ENCODE data around the gene SHB. TPM values are rescaled to one million over a fixed set of nuclear protein-coding genes. Genes with fewer than 3 reads are reported as not detected.
"Not testable (repeated sequence)": the region's sequence is repeated elsewhere in the genome, so short reads cannot be mapped to it uniquely, and the experiment has no call there.

The SHB gene
- total RNA-seq, 1 experiment from 2014 or later = 12.2 TPM

DNA sequence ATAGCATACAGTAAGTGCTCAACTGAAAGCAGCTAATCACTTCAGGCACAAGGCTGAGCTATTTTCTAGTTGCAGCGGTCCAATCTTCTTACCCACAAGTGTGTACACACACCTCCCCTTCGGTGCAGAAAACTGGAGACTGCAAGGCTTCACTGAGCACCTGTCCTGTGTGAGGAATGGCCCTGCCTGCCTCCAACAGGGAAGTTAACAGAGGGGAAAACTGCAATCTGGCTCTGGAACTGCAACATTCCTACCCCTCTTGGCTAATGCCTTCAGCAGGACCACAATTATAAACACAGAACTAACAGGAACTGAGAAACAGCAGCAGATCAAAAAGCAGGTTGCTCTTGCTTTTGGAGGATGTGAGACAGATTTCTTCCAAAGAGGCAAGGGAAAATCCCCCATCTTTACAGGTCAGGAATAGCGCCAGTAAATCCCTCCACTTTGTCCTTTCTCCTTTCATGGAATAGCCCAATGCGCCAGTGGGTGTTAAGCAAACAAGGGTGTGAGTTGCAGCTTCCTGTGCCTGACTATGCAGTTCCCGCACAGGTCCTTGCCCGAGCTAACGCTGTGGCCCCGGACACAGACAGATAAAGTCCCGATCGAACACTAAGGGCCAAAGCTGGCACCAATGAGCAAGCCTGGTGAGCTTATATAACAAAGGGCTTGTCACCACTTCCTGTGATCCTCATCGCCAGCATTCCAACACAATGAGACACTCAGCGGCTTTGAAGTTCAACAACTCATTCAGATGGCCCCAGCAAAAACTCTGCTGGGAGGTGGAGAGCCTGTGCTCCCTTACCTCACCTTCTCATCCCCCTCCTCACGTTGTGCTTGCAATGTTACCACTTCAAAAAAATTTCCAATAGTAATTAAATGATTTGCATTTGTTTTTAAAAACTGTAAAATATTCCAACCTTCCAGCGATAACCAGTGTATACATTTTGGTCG, 21.5 kb downstream of the SHB start (continued):
- TF ChIP-seq NFE2L1 (CRISPR knock-in tag; IDR thresholded peaks at IDR 0.05) = no peak
- 0 out of 2 replicates have a peak, but pooled peaks have one; percentile 29 for TF ChIP-seq ETV6 (CRISPR knock-in tag; IDR thresholded peaks at IDR 0.05)
- TF ChIP-seq ZNF317 (CRISPR knock-in tag; IDR thresholded peaks at IDR 0.05; ENCODE audit: borderline replicate concordance, low read depth) = no peak

DNA sequence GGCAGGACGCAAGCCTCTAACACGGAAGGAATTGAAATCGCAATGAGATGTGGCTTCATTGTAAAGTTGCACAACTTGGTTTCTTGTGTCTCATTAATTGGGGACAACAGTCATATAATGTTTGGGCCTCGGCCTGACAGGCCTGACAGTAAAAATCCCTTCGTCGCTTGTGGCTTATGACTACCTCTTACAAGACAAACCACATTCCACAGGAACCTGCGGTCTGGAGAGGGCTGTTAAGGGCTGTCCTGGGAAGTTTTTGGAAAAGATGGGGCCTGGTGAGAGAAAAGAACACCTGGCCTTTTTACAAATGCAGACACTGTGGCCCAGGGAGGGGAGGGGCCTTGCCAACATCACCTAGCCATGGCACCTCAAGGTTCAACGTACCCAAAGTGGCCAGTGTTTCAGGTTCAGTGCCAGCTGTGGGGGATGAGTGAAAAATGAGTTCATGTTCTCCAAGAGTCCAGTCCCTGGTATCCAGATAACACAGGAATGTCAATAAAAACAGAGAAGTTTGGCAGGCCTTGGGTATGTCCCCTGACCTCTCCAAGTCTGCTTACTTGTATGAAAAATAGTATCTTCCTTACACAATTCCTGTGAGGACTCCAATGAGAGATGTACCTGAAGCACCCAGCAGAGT, 22.2 kb downstream of the SHB start:
- ATAC-seq (peak; percentile 17), DNase-seq (ENCODE audit: low spot score) (no peak)
- H3K27ac Mint-ChIP-seq = peak overlapping the region; percentile 98
- no peaks in the 10 kb centered on the region for H3K9me3 Mint-ChIP-seq
- H3K27me3 Mint-ChIP-seq (ENCODE audit: low read depth) = no peaks in the 10 kb centered on the region
- 0 out of 2 replicates have a peak overlapping the region, but pooled peaks have one; percentile 11 for H3K4me3 Mint-ChIP-seq
- POLR2A ChIA-PET = no interaction called here
- no peak for TF ChIP-seq ESRRA (CRISPR knock-in tag; IDR thresholded peaks at IDR 0.05; ENCODE audit: borderline replicate concordance)
- no peak for TF ChIP-seq IRF2 (CRISPR knock-in tag; IDR thresholded peaks at IDR 0.05; ENCODE audit: borderline replicate concordance, low read depth)
- H3K36me3 Mint-ChIP-seq = no peaks in the 10 kb centered on the region
- H3K4me1 Mint-ChIP-seq = peaks cover 66% of the 10 kb centered on the region
- CTCF ChIA-PET = interaction anchor here (1.2 to 2.8 kb wide), 2 partner anchors 14 to 29 kb away, joined by 3 to 18 read pairs; no protein-coding TSS in a partner anchor

DNA sequence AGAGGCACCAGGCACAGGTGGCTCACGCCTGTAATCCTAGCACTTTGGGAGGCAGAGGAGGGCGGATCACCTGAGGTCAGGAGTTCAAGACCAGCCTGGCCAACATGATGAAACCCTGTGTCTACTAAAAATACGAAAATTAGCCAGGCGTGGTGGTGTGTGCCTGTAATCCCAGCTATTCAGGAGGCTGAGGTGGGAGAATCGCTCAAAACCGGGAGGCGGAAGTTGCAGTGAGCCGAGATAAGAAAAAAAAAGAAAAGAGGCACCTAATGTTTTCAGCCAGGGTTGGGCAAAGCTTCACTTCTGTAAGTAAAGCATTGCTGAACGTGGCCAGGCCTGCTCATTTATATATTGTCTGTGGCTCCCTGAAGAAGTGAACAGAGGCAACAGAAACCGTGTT, 23.1 kb downstream of the SHB start:
- H3K27ac Mint-ChIP-seq; H3K9me3 Mint-ChIP-seq; ATAC-seq; H3K36me3 Mint-ChIP-seq; H3K4me3 Mint-ChIP-seq; DNase-seq (ENCODE audit: low spot score); H3K27me3 Mint-ChIP-seq (ENCODE audit: low read depth); POLR2A ChIA-PET: not testable (repeated sequence)
- H3K4me1 Mint-ChIP-seq = peaks cover 65% of the 10 kb centered on the region
- CTCF ChIA-PET = interaction anchor here (0.7 kb wide), 1 partner anchor 99 kb away, joined by 7 read pairs; no protein-coding TSS in a partner anchor

DNA sequence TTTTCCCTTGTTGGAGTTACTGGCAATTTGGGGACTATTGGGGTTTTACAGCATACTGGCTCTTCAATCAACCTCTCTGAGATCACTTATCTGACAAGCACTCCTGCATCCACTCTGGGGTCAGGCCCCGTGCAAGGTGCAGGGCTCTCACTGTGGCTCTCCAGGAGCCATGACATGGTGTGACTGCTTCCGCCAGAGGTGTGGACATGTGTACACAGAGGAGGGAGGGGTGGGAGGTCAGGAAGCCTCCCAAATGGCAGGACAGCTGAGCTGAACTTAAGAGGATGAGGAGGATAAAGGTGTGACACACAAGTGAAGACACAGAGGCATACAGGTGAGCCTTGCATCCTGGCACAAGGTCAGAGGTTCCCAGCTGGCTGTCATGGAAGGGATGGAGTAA, 24.3 kb downstream of the SHB start:
- Mint-ChIP-seq H3K4me3 (no peak overlapping the region), H3K27me3 (ENCODE audit: low read depth) (no peaks in the 10 kb centered on the region), H3K4me1 (peaks cover 57% of the 10 kb centered on the region), H3K27ac (peak overlapping the region; percentile 8; the same call in 1 of the 2 replicates), H3K36me3 (no peaks in the 10 kb centered on the region), H3K9me3 (no peaks in the 10 kb centered on the region)
- TF ChIP-seq CREM (CRISPR knock-in tag; IDR thresholded peaks at IDR 0.05) (no peak), JAZF1 (CRISPR knock-in tag; IDR thresholded peaks at IDR 0.05) (no peak), HMGA2 (CRISPR knock-in tag; IDR thresholded peaks at IDR 0.05) (no peak)
- POLR2A ChIA-PET = interaction anchor here (1.5 kb wide), 1 partner anchor 17 kb away, joined by 4 read pairs; no protein-coding TSS in a partner anchor
- CTCF ChIA-PET = interaction anchor here (1.0 to 1.7 kb wide), 2 partner anchors 17 to 43 kb away, joined by 3 to 5 read pairs; no protein-coding TSS in a partner anchor
- ATAC-seq = no peak
- no peak for DNase-seq (ENCODE audit: low spot score)

DNA sequence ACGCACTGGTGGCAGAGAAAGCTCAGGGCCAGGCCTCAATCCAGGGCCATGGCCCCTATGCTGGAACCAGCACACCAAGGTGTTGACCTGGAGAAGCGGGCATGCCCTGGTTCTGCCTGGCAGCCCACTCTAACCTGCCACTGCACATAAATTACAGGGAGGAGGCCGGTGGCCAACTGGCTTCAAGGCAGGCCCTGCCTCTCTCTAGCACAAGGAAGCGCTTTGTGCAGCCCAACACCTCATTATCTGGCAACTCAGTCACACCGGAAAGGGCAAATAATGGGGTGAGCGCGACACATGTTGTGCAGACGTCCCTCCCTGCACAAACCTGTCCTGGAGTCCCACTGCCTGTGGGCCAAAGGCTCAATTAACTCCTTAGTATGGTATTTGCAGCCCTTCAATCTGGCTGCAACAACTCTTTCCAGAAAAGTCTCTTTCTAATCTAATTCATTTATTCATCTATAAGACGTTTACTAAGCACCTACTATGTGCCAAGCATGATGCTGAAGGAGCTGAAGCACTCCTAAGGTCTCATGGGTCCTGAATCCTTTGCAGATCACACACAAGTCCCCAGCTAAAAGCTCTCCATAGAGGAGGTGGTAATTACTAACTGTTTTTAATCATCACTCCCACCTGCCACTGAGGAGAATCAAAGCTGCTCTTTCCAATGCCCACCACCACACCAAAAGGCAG, 24.9 kb downstream of the SHB start:
- no peak overlapping the region for H3K27ac Mint-ChIP-seq
- ChIA-PET CTCF (interaction anchor here (0.7 to 1.7 kb wide), 3 partner anchors 17 to 44 kb away, joined by 3 to 5 read pairs (median 3); no protein-coding TSS in a partner anchor), POLR2A (interaction anchor here (0.7 to 1.5 kb wide), 2 partner anchors 17 to 183 kb away, joined by 4 to 5 read pairs; no protein-coding TSS in a partner anchor)
- H3K4me3 Mint-ChIP-seq = no peak overlapping the region
- no peaks in the 10 kb centered on the region for H3K9me3 Mint-ChIP-seq
- no peaks in the 10 kb centered on the region for H3K36me3 Mint-ChIP-seq
- no peak for DNase-seq (ENCODE audit: low spot score)
- ATAC-seq = no peak
- H3K27me3 Mint-ChIP-seq (ENCODE audit: low read depth) = no peaks in the 10 kb centered on the region
- H3K4me1 Mint-ChIP-seq = peaks cover 62% of the 10 kb centered on the region
- TF ChIP-seq, protein P1, sequence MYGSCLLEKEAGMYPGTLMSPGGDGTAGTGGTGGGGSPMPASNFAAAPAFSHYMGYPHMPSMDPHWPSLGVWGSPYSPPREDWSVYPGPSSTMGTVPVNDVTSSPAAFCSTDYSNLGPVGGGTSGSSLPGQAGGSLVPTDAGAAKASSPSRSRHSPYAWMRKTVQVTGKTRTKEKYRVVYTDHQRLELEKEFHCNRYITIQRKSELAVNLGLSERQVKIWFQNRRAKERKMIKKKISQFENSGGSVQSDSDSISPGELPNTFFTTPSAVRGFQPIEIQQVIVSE (CRISPR knock-in tag; IDR thresholded peaks at IDR 0.05; ENCODE audit: borderline replicate concordance) = no peak
- TF ChIP-seq, protein P2, sequence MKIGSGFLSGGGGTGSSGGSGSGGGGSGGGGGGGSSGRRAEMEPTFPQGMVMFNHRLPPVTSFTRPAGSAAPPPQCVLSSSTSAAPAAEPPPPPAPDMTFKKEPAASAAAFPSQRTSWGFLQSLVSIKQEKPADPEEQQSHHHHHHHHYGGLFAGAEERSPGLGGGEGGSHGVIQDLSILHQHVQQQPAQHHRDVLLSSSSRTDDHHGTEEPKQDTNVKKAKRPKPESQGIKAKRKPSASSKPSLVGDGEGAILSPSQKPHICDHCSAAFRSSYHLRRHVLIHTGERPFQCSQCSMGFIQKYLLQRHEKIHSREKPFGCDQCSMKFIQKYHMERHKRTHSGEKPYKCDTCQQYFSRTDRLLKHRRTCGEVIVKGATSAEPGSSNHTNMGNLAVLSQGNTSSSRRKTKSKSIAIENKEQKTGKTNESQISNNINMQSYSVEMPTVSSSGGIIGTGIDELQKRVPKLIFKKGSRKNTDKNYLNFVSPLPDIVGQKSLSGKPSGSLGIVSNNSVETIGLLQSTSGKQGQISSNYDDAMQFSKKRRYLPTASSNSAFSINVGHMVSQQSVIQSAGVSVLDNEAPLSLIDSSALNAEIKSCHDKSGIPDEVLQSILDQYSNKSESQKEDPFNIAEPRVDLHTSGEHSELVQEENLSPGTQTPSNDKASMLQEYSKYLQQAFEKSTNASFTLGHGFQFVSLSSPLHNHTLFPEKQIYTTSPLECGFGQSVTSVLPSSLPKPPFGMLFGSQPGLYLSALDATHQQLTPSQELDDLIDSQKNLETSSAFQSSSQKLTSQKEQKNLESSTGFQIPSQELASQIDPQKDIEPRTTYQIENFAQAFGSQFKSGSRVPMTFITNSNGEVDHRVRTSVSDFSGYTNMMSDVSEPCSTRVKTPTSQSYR (CRISPR knock-in tag; IDR thresholded peaks at IDR 0.05) = no peak
- TF ChIP-seq, protein P3, sequence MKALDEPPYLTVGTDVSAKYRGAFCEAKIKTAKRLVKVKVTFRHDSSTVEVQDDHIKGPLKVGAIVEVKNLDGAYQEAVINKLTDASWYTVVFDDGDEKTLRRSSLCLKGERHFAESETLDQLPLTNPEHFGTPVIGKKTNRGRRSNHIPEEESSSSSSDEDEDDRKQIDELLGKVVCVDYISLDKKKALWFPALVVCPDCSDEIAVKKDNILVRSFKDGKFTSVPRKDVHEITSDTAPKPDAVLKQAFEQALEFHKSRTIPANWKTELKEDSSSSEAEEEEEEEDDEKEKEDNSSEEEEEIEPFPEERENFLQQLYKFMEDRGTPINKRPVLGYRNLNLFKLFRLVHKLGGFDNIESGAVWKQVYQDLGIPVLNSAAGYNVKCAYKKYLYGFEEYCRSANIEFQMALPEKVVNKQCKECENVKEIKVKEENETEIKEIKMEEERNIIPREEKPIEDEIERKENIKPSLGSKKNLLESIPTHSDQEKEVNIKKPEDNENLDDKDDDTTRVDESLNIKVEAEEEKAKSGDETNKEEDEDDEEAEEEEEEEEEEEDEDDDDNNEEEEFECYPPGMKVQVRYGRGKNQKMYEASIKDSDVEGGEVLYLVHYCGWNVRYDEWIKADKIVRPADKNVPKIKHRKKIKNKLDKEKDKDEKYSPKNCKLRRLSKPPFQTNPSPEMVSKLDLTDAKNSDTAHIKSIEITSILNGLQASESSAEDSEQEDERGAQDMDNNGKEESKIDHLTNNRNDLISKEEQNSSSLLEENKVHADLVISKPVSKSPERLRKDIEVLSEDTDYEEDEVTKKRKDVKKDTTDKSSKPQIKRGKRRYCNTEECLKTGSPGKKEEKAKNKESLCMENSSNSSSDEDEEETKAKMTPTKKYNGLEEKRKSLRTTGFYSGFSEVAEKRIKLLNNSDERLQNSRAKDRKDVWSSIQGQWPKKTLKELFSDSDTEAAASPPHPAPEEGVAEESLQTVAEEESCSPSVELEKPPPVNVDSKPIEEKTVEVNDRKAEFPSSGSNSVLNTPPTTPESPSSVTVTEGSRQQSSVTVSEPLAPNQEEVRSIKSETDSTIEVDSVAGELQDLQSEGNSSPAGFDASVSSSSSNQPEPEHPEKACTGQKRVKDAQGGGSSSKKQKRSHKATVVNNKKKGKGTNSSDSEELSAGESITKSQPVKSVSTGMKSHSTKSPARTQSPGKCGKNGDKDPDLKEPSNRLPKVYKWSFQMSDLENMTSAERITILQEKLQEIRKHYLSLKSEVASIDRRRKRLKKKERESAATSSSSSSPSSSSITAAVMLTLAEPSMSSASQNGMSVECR (CRISPR knock-in tag; IDR thresholded peaks at IDR 0.05; ENCODE audit: borderline replicate concordance) = no peak
- no peak for TF ChIP-seq ZNF416 (CRISPR knock-in tag; IDR thresholded peaks at IDR 0.05)

Data from WTC11 (cell line).